GM15510 (cell line): ENCODE measurements around the gene TSPAN13.

Experiments
- POLR2A ChIP-seq: IDR thresholded peaks from 3 replicates; pipeline ENCODE4 v1.6.1; 2011; ENCODE audit warnings: borderline replicate concordance; ENCODE audit not compliant: insufficient read length; ENCODE audit errors: extremely low read depth

Gene TSPAN13

DNA sequence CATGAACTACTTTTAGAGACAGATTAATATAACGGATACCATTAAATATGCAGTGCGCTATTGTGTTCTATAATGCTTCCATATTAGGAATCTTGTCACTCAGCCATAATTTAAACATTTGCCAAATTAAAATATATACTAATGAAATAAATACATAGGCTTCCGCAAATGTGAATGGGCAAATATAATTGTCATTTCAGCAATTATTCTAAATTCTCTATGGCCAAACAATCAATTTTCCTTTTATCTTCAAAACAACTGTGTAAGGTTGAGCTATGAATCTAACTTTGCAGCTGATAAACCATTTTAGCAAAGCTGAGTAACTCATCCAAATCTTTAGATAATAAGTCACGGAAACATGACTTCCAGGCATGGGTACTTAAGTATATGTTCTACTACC lies 20.7 kb upstream of the TSPAN13 start:
- TF ChIP-seq POLR2A, result no peak

DNA sequence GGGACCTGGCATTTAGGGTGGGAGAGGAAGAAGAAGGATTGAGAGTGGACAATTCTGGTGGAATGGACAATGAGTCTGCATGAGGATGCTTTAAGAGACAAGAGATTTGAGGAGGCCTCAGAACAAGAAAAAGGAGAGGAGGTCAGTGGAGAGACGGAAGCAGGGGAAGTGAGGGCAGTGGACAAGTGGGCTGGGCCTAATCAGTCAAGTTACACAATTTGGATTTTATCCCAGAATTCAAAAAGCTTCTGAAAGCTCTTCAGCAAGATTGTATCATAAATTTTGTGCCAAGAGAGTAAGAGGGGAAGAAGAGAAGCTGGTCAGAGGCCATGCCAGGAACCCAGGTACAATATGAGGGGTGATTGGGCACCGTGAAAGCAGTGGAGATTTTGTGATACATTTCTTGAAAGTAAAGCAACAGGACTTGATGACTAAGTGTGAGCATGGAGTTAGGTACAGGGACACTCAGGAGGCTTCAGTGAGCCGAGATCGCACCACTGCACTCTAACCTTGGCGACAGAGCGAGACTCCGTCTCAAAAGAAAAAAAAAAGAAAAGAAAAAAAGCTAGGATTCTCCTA lies 19.3 kb upstream of the TSPAN13 start:
- no peak for TF ChIP-seq POLR2A

DNA sequence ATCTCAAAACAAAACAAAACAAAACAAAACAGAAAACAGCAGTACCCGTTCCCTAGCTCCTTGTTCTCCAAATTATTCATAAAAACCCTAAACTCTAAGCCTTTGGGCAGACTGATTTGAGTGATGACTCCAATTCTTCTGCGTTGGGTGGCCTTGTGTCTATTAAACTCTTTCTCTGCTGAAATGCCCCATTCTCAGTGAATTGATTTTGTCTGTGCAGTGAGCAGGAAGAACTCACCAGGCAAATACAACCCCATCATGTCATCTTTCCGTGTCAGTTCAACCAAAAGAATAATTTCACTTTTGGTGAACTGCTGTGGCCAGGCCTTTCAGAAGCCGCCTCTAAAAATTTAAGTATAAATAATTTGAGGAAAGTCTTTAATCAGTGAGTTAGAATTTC lies 18.5 kb upstream of the TSPAN13 start:
- TF ChIP-seq POLR2A, result no peak

DNA sequence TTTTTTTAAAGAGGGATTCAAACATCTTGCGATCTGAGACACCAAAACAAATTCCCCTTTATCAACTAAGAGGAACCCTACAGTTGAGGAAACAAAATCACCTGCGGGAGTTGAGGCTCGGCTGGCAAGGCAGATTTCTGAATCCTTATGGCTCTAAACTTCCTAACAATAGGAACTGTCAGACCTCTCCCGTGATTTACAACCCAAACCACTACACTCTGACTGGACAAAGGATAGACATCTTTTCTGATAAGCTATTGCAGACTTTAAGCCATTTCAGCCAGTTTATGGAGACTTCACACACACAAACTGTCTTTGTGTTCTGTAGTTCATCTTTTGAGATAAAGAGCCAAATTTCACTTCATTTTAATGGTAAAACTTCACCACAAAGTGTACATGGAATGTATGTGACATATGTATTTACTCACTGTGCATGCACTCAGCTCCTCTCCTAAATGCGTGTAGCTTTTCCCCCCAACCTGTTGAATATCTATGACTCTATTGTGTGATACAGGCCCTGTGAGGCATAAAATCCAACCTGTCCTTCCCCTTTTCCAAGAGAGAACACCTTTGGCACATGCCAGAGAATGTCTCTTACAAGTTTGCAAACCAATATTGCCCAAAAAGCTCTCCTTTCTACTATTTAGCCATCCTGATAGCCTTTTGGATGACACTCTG lies 15.4 kb upstream of the TSPAN13 start:
- TF ChIP-seq POLR2A, result no peak

DNA sequence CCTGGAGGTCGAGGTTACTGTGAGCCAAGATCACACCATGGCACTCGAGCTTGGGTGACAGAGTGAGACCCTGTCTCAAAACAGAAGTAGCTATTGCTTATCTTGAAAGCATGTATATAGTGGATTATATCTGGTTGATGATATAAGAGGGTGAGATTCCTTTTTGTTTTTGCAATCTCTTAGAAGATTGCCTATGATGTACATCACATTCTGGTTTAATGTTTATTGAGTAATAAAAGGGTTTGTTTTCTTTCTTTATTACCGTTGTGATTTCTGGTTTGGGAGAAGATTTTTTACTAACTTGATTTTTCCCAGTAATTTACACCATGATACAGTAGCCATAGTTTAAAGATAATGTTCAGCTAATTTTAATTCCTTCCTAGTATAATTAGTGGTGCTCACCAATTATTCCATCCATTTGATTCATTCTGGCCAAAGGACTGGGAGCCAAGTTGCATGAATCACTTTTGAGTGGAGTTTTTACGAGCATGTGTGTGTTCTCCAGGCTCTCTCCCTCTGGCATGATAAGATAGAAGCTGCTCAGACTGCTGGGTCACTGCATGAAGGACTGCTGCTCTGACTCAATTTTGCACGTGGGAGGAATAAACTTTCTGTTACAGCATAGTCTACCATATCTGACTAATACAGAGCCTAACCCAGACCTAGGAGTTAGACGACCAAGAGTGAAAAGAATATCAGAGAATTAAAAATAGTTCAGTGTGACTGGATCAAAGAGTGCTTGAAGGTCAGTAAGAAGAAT lies 13.5 kb upstream of the TSPAN13 start:
- TF ChIP-seq POLR2A, result no peak

DNA sequence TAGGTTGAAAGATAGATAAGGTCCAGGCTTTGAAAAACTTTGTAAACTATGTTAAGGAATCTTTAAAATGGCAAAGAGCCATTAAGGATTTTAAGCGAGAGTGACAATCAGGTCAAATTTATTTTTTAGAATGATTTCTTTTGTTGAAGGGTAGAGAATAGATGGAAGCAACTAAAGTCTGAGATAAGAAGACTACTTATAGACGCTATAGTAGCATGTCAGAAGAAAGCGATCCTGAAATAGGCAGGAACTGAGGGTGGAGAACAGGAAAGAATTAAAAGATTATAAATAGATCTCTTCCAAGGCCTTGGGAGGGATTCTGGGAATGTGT lies 13.0 kb upstream of the TSPAN13 start:
- no peak for TF ChIP-seq POLR2A

DNA sequence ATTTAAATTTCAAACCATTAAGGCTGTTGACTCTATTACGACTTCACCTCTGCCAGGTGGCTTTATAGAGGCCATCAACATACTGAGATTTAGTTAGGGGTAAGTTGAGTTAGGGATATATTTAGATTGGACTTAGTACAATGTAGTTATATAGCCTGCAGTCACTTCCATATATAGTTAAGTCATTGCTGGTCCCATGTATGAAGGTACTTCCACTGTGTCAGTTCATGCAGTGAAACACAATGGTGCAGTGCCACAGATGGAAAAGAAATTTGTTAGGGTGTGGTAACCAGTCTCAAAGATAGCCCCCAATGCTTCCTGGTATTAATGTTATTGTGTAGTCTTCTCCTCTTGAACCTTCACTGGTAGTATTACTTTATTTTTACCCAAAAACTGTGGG lies 12.6 kb upstream of the TSPAN13 start:
- TF ChIP-seq POLR2A, result no peak

DNA sequence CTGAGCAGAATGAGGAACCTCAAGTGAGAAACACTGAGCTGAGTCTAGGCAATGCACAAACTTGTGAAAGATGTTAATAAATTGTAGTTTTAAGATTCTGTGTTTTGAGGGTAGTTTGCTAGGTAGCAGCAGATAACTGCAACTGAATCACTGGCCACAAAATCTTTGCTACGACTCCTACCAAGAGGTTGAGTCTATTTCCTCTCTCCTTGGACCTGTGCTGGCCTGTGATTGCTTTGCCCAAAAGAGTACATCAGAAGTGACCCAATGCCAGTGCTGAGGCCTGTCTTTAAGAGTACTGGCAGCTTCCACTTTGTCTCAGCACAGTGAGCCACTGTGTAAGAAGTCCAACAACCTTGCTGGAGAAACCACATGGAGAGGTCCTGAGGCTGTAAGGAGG lies 11.9 kb upstream of the TSPAN13 start:
- TF ChIP-seq POLR2A, result no peak

DNA sequence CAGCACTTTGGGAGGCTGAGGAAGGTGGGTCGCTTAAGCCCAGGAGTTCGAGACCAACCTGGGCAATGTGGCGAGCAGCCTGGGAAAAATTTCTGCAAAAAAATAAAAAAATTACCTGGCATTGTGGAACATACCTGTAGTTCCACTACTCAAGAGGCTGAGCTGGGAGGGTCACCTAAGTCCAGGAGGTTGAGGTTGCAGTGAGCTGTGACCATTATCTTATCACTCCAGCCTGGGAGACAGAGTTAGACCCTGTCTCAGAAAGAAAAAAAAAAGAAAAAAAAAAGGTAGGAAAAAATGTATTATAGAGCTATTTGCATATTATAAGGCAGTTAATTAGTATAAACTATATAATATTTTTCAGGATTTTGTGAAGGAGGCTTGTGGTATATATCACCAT lies 11.0 kb upstream of the TSPAN13 start:
- TF ChIP-seq POLR2A, result no peak

DNA sequence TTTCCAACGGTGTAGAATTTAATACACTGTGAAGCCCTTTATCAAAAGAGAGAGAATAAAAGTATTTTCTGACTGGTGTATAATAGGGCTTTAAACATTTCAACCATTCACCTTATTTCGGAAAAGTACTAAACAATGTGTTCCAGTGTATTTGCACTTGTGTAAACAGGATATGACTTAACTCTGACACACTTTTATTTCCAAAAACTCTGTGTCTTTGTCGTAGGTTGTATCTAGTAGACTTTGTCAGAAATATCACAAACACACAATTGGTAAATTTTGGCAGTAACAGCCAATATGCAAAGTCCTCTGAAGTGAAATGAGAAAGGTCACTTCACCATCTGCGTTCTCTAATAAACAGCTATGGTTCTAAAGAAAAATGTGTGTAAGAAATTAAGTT lies 10.3 kb upstream of the TSPAN13 start:
- TF ChIP-seq POLR2A, result no peak

DNA sequence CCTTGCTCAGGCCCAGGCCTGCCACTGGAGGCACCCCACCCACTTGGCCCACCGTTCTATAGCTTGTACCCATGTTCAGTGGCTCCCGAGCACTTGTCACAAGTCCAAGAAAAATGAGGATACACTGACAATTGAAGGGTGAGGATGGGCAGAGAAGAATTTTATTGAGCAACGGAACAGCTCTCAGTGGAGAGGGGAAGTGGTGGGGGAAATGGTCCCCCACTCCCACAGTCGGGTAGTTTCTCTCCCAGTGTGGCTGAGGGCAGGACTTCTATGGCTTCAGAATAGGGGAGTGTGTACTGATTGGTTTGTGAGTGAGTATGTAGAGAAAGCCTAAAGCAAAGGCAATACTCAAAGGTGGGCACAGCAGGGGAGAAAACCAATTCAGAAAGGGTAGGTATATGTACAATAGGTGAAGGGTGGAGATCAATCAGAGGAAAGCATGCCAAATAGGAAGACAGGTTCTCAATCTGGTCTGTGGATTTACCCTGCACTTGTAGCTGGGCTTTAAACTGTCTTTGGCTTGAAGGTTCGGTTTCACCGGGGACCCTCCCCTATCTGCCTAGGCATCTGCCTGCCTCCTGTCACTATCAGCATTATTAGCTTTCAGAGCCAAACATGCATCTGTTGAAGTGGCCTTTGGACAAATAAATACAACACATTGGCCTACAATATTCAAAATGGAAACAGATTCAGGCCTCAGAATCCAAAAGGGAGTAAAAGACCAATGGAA lies 8.9 kb upstream of the TSPAN13 start:
- no peak for TF ChIP-seq POLR2A

DNA sequence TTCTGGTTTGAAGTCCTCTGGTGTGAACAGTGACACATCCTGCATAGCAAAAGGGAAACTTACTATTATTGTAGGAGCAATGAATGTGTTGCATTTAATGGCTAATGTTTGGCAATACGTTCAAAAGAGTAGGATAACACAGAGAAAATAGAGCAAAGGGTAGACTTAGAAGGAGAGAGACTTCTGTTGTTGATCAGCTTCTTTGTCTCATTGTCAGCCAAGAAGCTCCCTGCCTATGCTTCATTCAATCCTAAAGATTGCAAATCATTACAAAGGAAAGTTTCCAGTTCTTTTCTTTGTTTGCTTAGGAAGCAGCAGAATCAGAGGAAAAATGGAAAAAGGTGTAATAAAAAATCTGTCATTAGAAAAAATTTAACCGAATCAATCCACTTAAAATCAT lies 7.9 kb upstream of the TSPAN13 start:
- no peak for TF ChIP-seq POLR2A

DNA sequence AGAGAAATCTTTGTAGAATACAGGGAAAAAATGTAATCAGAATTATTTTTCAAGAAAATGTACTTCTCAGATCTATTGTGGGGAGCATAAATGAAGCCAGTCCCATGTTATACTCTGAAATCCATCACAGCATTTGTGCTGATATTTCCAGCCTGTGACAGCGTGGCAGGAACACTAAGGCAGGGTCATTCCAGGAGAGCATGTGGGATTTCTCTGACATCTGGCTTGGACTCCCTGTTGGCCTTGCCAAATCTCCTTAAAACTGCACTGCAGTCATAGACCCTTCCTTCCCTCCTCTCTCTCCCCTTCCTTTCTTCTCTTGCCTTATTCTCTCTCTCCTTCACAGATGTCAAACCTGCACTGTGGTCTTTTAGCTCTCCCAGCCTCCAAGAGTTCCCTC lies 6.5 kb upstream of the TSPAN13 start:
- TF ChIP-seq POLR2A, result no peak

DNA sequence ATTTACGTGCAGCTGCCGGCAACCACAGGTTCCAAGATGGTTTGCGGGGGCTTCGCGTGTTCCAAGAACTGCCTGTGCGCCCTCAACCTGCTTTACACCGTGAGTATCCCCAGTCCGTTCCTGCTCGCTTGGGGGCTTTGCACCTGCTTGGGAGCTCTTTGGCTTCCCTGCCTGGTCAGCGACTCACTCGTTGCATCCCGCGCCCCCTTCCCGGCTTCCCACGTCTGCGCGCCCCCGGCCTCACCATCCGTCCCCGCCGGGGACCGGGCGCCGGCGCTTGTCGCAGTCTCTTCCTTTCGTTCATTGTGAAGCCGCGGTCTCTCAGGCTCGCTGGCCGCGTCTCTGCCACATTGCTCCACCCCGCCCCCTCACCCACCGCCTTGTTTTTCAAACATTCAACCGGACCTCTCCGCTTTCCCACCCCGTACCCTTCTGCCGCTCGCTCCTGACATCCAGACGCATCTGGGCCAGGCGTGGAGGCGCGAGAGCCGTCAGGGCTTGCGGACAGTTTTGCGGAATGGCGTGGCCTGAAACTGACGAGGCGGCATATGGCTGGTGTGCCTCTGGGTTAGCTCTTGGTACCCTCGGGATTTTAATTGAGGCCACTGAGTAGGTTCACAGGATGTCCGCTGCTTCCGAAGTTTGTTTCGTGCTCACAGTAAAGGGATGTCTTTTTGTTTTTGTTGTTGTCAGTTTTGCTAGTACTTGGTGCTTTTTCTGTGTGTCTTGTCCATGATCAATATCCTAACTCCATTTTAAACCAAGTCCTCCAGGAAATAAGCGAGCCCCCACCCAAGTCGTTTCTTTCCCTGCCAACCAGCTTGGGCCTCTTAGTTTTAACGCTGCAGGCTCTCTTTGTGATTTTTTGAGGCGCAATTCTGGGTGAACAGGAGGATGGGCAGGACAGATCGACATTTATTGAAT lies 639 bp downstream of the TSPAN13 start:
- no peak for TF ChIP-seq POLR2A
